ENCODE measurements around the gene FGFR3.

The FGFR3 gene

GRCh38 chr4:1803523-1804423 is 10.7 kb downstream of the FGFR3 start:
- no peak for DNase-seq

DNA sequence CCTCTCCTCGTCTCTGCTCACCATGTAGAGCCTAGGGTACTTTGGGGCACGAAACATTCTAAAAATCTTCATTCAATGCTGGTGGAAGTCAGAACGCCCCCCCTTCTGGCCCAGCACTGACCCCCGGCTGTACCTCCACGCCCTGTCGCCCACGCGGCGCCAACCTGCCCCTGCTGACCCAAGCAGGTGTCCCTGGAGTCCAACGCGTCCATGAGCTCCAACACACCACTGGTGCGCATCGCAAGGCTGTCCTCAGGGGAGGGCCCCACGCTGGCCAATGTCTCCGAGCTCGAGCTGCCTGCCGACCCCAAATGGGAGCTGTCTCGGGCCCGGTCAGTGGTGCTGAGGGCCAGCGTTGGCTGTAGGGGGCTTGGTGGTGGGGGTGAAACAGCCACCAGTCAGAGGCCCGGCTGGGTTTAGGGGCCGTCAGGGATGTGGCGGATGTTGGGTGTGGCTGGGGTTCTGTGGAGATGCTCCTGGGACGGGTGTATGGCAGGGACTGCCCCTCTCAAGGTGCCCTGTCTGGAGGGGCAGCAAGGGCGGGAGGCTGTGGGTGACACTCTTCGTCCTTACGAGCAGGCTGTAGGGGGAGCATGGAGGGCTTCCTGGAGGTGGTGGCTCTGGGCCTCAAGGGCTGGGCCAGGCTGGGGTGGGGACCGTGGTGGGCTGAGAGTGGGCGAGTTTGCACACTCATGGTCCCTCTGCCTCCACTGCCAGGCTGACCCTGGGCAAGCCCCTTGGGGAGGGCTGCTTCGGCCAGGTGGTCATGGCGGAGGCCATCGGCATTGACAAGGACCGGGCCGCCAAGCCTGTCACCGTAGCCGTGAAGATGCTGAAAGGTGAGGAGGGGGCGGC is 11.8 kb downstream of the FGFR3 start:
- no peak for DNase-seq

GRCh38 chr4:1805493-1806222 is 12.6 kb downstream of the FGFR3 start:
- DNase-seq = no peak

DNA sequence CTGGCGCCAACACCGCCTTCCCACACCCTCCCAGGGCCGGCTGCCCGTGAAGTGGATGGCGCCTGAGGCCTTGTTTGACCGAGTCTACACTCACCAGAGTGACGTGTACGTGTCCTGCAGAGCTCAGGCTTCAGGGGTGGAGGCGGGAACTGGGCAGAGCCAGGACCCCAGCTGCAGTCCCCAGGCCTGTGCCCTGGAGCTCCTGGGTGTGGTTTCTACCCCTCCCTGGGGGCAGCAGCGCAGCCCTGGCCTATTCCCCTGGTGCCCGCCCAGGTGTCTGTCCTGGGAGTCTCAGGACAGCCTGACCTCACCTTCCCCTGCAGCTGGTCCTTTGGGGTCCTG is 13.1 kb downstream of the FGFR3 start:
- DNase-seq = no peak

DNA sequence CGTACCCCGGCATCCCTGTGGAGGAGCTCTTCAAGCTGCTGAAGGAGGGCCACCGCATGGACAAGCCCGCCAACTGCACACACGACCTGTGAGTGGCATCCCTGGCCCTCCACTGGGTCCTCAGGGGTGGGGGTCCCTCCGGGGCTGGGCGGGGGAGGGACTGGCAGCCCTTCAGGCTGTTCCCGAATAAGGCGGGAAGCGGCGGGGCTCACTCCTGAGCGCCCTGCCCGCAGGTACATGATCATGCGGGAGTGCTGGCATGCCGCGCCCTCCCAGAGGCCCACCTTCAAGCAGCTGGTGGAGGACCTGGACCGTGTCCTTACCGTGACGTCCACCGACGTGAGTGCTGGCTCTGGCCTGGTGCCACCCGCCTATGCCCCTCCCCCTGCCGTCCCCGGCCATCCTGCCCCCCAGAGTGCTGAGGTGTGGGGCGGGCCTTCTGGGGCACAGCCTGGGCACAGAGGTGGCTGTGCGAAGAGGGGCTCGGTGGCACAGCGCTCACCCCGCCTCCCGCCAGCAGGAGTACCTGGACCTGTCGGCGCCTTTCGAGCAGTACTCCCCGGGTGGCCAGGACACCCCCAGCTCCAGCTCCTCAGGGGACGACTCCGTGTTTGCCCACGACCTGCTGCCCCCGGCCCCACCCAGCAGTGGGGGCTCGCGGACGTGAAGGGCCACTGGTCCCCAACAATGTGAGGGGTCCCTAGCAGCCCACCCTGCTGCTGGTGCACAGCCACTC is 13.7 kb downstream of the FGFR3 start:
- DNase-seq = no peak

- DNase-seq = peak in 1 of 5 experiments; percentile 42
Observed at GRCh38 chr4:1807332-1807777, 14.3 kb downstream of the FGFR3 start.

DNA sequence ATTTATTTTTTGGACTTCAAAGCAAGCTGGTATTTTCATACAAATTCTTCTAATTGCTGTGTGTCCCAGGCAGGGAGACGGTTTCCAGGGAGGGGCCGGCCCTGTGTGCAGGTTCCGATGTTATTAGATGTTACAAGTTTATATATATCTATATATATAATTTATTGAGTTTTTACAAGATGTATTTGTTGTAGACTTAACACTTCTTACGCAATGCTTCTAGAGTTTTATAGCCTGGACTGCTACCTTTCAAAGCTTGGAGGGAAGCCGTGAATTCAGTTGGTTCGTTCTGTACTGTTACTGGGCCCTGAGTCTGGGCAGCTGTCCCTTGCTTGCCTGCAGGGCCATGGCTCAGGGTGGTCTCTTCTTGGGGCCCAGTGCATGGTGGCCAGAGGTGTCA is 15.3 kb downstream of the FGFR3 start:
- DNase-seq = no peak

- DNase-seq = no peak
Observed at GRCh38 chr4:1808851-1809753, 16.0 kb downstream of the FGFR3 start.

DNA sequence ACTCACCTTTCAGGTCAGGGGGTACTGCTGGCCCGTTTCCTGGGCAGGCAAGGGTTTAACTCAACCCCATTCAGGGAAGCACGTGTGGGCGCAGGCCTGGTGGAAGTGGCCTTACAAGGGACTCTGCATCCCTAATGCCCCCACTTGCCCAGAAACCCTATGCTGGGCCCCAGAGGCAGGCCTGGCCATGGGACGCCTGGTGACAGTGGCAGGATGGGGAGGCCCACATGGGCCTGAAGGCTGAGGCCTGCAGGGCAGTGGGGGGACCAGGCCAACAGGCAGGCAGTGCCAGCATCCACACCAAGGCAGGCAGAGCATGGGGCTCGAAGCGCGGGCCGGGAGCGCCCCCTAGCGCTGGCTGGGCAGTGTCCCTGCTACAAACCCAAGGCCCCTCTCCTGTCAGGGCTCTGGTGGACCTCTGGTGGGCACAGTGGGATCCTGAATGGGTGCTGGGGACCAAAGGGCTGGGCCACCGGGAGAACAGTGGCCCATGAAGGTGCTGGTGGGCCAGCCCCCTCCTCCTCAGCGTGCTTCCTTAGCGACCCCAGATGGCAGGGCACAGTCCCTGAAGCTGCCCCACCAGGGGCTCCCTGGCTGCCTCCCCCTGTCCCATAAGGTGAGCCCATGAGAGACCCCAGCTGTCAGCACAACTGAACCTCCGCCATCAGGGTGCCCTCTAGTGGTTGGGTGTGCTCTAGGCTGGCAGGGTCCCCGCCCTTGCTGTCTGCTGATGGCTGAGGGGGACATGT is 16.8 kb downstream of the FGFR3 start:
- peak; percentile 29 to 69 (median 49) for DNase-seq

DNA sequence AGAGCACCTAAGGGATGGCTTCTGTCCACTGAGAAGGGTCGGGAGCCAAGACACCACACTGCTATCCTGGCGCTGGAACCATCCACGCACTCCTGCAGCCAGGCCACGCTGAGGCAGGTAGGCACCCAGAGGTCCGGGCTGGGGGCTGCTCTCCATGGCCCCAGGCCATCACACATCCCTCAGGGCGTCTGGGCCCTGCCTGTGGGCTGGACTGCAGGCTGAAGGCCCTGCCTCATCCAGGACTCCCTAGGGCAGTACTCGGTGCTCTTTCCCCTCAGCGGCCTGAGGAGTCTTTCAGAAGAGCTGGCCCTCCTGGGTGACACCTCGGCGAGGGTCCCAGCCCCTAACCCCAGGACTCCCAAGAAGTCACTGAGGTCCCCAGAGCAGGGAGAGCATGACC is 17.7 kb downstream of the FGFR3 start:
- no peak for DNase-seq

- no peak for DNase-seq
Observed at GRCh38 chr4:1812720-1813119, 19.6 kb downstream of the FGFR3 start.

DNA sequence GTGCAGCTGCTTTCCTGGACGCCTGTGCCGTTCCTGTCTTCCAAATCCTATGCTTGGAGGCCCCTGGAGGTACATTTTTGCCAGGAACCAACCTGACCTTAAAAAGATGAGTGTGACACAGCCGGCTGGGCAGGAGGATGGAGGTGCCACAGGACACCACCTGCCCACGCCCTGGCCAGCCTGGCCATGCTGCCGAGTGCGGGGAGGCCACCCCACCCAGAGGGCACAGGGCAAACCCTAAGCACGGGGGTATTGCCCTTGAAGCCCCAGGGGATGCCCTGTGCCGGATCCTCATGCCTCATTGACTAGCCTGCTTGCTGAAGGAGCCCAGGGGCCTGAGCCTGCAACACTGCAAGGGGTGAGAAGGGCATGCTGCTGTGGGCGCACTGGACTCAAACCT is 20.1 kb downstream of the FGFR3 start:
- no peak for DNase-seq

DNA sequence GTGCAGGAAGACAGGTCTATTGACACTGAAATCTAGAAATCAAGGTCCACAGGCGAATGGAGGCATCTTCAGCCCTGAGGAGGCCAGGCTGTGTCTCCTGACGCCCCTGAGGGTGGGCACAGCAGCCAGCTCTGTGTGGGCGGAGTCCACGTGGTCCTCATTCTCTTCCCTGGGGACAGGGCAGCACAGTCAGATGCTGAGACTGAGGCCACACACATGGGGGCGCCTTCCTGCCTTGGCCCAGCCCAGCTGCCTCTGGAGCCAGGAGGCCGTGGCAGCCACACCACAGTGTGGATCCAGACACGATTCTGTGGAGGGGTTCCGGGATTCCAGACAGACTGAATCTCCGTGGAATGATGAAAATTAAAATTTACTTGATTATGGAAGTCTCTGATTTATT is 20.8 kb downstream of the FGFR3 start:
- no peak for DNase-seq

DNA sequence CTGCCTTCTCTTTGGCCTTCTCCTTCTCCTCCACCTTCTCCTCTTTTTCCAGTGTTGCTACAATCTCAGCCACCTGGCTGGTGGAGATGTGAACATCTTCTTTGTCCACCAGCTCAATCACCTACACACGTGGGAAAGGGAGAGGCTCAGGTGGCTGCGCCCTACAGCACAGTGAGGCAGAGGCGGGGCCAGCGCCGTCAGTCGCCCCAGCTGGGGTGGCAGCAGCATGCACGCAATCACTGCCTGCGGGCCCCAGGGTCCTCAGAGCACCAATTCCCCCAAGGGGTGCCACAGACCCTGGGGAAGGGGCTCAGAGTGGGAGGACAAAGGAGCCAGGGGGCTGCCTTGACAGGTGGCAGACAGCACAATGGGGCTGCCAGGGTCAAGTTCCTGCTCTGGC is 21.4 kb downstream of the FGFR3 start:
- no peak for DNase-seq

- DNase-seq = no peak
Observed at GRCh38 chr4:1815096-1815996, 22.3 kb downstream of the FGFR3 start.

- no peak for DNase-seq
Observed at GRCh38 chr4:1815997-1816860, 23.1 kb downstream of the FGFR3 start.

DNA sequence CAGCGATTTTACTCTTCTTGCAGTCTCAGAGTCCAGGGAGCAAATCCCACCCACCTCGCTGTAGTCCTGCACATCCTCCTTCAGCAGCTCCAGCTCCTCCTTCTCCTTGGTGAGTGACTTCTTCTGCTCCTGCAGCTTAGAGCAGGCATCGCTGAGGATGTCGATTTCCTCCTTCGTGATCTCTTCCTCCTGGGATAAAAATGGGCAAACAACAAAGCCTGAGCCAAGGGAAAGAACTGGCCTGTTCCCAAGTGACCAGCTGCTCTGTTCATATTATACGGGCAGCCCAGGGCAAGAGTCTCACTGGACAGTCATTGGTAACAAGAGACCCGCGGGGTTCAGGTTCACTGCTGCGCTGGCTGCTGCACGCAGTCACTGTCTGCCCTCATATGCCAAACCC is 26.2 kb downstream of the FGFR3 start:
- no peak for DNase-seq

DNA sequence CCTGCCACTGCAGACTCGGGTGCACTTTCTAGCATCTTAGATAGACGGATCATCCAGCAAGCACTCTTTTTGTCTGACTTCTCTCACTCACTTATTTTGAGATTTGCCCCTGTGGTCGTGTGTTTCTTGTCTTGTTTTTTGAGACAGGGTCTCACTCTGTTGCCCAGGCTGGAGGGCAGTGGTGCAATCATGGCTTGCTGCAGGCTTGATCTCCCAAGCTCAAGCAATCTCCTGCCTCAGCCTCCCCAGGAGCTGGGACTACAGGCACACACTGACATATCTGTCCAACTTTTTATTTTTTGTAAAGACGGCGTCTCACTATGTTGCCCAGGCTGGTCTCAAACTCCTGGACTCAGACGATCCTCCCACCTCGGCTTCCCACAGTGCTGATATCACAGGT is 26.7 kb downstream of the FGFR3 start:
- DNase-seq = no peak

Data from T-helper 2 cell (primary cell).